AG10803 (cell line): Measurements from ENCODE around the gene PWWP2B.

Experiments used
- DNase-seq: peaks from one replicate; pipeline ENCODE4 v3.0.0; 2010; ENCODE audit warnings: low read depth
- H3K4me3 ChIP-seq: 2 replicates; pipeline ENCODE4 v1.5.1; 2011; ENCODE audit warnings: mild to moderate bottlenecking, low read length, control low read depth
- TF ChIP-seq, protein P1 (sequence below): conservative IDR thresholded peaks from 2 replicates; pipeline ENCODE4 v1.5.1; 2011; ENCODE audit warnings: mild to moderate bottlenecking, low read length, control low read depth, inconsistent platforms

PWWP2B gene

DNA sequence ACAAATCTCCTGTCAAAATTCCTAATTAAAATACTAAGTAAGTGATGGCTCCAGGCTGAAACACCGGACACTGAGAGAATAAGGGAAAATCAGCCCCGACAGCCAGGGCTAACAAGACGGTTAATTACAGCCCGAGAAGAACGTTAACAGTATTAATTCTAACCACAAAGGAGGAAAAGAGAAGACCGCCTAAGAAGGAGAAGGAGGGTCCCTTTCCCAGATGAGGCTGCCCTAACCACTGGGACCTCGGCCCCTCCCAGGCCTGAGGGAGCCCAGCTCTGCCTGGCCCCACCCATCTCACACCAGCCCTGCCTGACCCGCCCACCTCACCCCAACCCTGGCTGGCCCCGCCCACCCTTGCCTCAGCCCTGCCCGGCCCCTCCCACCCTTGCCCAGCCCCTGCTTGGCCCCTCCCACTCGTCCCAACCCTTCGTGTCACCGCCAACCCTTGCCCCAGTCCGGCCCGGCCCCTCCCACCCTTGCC lies 51.3 kb downstream of the PWWP2B start:
- H3K4me3 ChIP-seq: no peak overlapping the region
- TF ChIP-seq, protein P1, sequence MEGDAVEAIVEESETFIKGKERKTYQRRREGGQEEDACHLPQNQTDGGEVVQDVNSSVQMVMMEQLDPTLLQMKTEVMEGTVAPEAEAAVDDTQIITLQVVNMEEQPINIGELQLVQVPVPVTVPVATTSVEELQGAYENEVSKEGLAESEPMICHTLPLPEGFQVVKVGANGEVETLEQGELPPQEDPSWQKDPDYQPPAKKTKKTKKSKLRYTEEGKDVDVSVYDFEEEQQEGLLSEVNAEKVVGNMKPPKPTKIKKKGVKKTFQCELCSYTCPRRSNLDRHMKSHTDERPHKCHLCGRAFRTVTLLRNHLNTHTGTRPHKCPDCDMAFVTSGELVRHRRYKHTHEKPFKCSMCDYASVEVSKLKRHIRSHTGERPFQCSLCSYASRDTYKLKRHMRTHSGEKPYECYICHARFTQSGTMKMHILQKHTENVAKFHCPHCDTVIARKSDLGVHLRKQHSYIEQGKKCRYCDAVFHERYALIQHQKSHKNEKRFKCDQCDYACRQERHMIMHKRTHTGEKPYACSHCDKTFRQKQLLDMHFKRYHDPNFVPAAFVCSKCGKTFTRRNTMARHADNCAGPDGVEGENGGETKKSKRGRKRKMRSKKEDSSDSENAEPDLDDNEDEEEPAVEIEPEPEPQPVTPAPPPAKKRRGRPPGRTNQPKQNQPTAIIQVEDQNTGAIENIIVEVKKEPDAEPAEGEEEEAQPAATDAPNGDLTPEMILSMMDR: no peak
- peak; percentile 69 for DNase-seq

DNA sequence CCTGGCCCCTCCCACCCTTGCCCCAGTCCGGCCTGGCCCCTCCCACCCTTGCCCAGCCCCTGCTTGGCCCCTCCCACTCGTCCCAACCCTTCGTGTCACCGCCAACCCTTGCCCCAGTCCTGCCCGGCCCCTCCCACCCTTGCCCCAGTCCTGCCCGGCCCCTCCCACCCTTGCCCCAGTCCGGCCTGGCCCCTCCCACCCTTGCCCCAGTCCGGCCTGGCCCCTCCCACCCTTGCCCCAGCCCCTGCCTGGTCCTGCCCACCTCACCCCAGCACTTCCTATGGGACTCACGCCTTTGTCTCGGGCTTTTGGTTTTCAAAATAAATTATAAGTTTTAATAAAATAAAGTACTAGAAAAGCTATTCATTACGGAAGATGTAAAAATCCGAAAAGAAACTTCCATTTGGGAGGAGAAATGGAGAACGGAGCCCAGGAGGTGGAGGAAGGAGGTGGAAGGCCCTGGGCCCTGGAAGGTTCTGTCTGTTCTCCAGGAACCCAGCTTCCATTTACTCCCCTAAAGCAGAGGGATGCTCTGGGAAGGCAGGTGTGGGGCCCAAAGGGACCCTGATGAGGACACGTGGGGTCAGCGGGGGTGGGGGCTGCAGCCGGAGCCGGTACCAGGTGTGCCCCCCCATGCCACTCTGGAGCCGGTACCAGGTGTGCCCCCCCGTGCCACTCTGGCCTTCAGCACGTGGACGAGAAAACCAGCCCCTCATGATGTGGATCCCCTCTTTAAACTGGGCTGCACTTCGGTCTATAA lies 52.2 kb downstream of the PWWP2B start:
- peak; percentile 25 for DNase-seq
- TF ChIP-seq, protein P1: no peak
- no peak overlapping the region for H3K4me3 ChIP-seq

DNA sequence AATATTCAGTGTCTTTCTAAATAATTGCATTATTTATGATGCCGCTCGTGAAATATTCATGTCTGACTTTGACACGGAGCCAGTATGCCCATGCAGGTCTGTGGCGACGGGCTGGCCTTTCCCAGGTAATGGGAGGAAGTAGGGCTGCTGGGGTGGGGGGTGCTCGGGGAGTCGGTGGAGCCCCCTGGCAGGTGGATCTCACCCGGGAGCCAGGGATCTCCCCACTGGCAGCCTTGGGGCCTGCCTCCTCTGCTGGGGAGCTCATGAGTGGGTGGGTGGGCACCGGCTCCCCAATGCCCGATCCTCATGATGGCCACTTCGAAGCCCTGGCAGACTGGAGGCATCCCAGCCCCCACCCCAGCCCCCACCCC lies 52.8 kb downstream of the PWWP2B start:
- H3K4me3 ChIP-seq: no peak overlapping the region
- TF ChIP-seq, protein P1: no peak
- no peak for DNase-seq

DNA sequence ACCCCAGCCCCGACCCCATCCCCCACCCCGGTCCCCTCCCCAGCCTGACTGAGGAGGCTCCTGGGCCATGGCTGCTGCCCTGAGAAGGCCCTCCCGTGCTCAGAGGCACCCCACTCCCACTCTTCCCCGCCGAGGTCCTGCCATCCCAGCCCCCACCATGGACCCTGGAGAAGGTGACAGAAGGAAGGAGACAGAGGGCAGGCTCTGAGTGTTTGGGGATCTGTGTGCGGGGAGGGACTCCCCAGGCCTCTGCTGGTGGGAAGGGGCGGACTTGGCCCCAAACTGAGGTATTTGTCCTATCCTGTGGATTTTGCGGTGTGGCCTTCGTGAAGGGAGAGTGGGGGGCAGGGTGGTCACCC lies 53.4 kb downstream of the PWWP2B start:
- TF ChIP-seq, protein P1: no peak
- no peak overlapping the region for H3K4me3 ChIP-seq
- no peak for DNase-seq

DNA sequence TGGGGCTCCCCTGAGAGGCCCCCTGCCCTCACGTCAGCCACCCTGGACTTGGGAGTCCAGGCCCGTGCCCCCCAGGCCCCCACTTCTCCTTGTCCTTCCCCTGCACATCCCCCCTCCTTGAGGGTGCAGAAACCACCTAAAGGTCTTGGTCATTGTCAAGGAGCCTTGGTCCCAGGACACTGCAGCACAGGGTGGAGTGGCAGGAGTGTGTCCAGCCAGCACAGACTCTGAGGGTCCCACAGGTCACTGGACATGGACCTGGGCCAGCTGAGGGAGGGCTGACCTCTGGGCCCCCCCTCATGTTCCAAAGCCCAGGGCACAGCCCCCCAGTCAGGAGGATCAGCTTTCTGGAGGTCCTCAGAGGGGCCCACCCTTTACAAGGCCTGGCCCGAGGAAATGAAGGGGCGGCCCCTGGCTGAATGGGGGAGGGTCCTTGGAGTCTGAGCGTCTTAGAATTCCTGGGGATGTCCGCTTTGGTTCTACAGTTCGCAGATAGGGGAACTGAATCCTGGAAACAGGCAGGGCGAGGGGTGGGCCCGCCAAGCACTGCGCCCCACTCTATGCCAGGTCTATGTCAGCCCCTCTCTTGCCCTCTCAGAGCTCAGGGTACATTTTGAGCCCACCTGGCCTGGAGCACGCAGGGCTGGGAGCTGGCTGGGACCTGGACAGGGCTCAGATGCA lies 54.0 kb downstream of the PWWP2B start:
- no peak overlapping the region for H3K4me3 ChIP-seq
- TF ChIP-seq, protein P1: no peak
- no peak for DNase-seq

DNA sequence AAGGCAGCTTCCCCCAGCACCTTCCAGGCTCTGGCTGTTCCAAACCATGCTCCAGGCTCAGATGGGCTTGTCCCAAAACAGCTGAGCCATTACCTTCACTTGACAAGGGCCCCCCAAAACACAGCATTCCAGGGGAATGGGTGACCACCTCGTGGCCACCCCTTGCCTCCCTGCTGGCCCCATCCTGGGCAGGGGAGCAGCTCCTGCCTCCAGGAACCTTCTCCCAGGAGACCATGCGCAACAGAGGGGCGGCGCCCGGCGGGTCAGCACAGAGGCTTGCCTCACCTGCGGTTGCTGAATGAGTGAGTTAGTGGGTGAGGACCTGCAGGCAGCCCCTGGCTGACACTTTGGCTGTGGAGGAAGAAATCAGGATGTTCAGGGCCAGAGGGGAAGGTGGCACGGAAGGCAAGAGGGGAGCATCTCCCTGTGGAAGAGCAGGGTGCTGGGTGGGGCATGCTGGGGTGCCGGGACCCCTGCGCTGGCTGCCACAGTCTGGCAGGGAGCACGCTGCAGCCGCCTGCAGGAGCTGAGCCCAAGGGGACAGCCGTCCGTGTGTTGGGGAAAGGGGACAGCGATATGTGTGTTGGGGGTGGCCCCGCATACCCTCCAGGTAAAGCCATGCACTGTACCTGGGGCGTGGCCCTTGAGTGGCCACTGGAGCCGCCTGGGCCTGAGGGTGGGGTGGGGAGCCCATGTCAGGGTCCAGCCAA lies 54.7 kb downstream of the PWWP2B start:
- TF ChIP-seq, protein P1: no peak
- DNase-seq: no peak
- H3K4me3 ChIP-seq: no peak overlapping the region

DNA sequence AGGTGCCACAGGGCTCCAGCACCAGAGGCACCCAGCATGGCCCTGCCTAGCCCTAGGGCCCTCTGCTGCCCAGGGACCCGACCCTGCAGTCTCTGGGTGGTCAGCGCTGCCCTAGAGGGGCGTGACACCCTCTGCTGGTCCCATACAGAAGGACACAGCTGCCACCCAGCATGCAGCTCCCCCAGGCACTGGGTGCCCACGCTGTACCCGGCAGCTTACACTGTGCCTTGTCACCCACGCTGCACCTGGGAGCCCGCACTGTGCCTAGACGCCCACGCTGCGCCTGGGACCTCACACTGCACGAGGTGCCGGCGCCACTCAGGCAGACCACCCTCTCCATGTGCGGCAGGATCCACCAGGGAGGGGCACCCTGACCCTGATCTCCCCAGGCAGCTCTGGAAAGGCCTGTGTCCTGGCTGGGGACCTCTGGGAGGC lies 55.2 kb downstream of the PWWP2B start:
- TF ChIP-seq, protein P1: peak; percentile 16; the same call in 1 of the 2 replicates
- H3K4me3 ChIP-seq: no peak overlapping the region
- DNase-seq: no peak
